Fibroblast of skin of abdomen (primary cell): ENCODE data around the gene DMAC2L.
"Not testable (repeated sequence)": the region's sequence is repeated elsewhere in the genome, so short reads cannot be mapped to it uniquely, and the experiment has no call there.

Experiments
- DNase-seq: peaks from one replicate; pipeline ENCODE4 v3.0.0-alpha.2; 2013

DMAC2L gene

DNA sequence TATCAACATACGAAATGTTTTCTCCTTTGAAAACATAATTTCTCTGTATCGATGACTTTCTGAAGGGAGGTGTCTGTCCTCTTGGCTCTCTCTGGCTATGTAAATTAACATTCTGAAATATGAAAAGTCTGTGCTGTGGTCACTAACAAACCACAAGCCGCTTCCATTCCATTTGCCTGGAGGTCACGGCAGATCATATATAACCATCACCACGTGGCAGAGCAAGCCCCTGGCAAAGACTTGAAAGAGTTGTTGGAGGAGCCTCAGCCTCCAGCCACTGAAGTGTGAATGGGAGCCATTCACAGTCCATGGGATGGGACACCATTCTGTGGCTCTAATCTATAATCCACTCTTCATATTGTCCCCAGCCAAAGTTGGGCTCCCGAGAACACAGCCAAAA lies 45.0 kb downstream of the DMAC2L start:
- DNase-seq = peak; percentile 63

DNA sequence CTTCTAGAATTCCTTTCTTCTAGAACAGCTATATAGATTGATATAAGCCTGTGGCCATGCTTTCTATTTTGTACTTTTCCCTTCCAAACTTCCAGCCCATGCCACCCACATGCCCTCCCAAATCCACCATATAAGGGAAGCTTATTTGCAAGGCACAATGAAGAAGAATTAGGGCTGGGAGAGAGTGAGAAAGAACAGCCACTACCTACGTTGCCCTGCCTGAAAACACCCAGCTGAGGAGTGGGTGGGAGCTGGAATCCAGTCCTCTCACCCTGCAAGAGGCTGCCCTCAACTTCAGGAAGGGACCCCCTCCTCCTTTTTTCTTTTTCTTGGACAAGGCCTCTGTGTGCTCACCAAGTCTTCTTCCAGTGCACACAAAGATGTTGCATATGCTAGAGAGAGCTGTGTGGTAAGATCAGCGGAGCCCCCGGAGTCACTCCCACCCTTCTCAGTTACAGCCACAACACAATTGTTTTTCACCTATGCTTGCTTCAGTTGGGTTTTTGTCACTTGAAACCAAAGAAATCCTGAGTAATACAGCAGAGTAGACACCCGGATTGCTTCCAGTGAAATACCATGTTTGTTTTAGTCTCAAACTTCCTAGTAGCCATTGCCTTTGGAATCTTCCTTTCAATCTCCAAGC lies 45.8 kb downstream of the DMAC2L start:
- DNase-seq = no peak

DNA sequence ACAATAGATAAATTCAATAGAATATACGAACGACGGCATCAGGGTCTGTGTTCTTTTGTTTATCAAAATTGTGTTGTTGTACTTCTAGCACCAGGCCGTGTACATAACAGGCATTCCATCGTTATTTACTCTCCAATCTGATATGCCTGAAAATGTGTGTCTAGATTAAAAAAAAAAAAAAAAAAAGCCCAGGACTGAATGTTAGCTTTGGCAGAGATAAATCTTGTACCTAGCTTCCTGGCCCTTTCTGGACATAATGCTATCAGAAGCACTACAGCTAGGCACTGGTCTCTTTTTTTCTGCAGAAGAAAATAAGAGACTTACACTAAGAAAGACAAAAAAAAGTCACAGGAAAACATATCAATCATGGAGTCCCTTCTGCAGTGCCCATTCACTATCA lies 47.5 kb downstream of the DMAC2L start:
- DNase-seq = no peak

DNA sequence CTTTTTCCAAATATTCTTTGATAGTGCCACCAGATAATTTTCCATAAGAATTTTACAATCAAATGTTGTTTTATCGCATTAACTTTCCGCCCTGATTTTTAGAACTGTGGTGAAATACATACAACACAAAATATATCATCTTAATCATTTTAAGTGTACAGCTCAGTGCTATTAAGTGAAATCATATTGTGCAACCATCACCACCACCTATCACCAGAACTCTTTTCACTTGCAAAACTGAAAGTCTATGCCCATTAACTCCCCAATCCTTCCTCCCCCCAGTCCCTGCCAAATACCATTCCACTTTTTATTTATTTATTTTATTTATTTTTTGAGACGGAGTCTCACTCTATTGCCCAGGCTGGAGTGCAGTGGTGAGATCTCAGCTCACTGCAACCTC lies 48.0 kb downstream of the DMAC2L start:
- no peak for DNase-seq

DNA sequence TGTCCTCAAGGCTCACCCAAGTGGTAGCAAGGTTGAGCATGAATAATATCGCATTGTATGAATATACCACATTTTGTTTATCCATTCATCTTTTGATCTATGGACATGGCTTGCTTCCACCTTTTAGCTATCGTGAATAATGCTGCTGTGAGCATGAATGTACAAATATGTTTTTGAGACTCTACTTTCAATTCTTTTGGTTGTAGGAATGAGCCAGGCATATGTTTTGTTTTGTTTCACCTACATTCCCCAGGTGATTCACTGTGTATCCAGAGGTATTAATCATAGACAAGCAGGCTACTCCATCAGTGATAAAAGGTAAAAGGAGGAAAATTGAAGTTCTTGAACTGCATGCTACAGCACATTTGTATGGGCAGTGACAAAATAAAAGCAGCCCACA lies 48.7 kb downstream of the DMAC2L start:
- no peak for DNase-seq

DNA sequence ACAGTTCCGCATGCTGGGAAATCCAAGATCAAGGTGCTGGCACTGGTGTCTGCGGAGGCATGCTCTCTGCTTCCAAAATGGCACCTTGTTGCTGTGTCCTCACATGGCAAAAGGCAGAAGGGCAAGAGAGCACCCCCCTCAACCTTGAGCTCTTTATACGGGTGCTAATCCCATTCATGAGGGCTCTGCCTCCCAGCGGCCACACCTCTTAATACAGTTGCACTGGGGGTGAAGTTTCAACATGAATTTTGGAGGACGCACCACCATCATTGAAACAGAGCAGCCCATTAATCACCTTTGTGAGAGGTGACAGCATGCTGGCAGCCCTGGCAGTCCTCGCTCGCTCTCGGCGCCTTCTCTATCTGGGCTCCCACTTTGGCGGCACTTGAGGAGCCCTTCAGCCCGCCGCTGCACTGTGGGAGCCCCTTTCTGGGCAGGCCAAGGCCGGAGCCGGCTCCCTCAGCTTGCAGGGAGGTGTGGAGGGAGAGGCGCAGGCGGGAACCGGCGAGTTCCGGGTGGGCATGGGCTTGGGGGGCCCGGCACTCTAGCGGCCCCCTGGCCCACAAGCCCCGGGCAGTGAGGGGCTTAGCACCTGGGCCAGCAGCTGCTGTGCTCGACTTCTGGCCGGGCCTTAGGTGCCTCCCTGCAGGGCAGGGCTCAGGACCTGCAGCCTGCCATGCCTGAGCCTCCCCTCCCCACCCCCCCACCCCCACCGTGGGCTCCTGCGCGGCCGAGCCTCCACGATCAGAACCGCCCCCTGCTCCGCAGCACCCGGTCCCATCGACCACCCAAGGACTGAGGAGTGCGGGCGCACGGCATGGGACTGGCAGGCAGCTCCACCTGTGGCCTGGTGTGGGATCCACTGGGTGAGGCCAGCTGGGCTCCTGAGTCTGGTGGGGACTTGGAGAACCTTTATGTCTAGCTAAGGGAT lies 49.6 kb downstream of the DMAC2L start:
- not testable (repeated sequence) for DNase-seq

DNA sequence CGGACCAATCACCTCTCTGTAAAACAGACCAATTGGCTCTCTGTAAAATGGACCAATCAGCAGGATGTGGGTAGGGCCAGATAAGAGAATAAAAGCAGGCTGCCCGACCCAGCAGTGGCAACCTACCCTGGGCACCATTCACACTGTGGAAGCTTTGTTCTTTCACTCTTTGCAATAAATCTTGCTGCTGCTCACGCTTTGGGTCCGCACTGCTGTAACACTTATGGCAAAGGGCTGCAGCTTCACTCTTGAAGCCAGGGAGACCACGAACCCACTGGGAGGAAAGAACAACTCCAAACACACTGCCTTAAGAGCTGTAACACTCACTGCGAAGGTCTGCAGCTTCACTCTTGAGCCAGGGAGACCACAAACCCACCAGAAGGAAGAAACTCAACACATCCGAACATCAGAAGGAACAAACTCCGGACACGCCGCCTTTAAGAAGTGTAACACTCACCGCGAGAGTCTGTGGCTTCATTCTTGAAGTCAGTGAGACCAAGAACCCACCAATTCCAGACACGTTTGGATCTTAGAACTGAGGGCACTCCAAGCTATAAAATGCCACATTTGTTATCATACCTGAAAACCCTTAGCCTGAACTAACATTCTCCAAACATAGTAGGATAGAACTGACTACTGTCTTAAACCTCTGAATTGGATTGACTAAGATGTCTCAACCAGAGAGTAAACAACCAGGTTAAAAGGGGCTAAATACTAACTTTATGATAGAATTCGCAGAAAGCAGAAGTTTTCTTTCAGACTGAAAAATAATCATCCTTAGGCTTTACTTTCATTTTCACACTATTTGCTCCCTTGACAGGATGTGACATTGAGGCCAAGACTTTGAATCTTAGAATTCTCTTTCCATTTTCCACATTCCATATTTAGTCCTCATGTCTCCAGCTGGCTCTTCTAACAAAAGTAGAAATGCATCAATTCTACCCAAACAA lies 50.9 kb downstream of the DMAC2L start:
- no peak for DNase-seq

DNA sequence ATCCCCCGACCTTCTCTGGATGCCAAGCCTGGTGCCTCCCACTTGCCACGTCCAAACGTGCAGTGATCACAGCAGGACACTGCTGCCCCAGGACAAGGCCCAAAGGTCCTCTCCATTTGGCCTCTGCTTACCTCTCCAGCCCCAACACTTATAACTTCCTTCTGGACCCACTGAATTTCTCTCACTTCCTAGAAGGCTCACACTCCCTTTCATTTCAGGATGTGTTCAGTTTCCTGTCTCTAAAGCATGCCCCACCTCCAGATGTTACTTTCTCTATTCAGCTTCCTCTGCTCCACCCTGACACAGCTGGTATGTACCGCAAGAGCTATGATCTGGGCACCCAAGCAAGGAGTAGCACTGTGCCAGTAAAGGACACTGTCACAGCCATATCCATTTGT lies 51.6 kb downstream of the DMAC2L start:
- DNase-seq = no peak

DNA sequence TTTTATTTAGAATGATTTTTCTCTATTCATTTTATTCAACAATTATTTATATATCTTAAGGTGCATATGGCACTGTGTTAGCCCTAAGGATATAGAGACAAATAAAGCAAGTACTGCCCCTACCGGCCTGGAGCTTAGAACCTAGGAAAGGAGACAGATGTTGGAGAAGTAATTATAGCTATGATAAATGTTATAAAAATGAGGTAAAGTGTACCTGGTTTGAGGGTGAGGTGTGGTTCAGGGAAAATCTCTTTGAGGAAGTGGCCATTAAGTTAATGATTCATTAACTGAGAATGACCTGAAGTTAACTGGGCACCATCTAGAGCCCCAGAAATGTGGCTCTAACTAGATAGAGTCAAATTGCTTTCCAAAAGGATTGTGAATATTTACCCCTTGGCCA lies 52.7 kb downstream of the DMAC2L start:
- no peak for DNase-seq

DNA sequence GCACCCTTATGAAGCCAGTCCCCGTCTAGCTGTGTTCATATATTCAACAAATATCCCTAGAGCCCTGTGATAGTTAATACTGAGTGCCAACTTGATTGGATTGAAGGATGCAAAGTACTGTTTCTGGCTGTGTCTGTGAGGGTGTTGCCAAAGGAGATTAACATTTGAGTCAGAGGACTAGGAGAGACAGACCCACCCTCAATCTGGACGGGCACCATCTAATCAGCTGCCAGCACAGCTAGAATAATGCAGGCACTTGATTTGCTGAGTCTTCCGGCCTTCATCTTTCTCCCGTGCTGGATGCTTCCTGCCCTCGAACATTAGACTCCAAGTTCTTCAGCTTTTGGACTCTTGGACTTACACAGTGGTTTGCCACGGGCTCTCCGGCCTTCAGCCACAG lies 53.4 kb downstream of the DMAC2L start:
- DNase-seq = not testable (repeated sequence)

DNA sequence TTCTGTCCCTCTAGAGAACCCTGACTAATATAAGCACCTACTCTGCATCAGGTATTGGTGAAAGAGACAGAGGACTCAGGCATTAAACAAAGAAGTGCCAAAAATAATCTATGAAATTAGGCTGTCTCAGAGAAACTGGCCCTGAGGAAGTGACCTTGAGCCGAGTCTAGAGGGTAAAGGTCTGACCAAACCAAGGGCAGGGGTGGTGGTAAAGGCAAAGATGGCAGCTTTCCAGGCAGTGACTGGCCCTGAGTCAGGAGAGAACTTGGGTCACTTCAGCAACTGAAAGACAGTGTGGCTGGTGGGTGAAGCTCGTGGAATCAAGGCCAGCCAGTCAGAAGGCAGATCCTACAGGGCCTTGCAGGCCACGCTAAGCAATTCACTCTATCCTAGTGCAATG lies 54.0 kb downstream of the DMAC2L start:
- no peak for DNase-seq

DNA sequence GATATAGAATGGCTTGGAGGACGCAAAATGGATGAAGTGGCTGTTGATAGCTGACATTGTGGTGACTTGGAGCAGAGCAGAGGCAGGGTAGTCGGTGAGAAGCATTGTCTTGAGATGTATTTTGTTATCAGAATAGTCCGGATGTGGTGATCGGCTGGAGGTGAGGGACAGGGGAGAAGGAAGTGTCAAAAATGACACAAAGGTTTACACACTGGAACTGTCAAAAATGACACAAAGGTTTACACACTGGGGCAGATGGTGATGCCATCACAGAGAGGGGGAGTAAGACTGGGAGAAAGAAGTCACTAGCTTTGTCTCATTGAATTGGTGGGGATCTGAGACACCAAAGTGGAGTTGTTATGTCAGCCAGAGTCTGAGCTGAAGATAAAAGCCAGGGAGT lies 54.5 kb downstream of the DMAC2L start:
- DNase-seq = no peak

DNA sequence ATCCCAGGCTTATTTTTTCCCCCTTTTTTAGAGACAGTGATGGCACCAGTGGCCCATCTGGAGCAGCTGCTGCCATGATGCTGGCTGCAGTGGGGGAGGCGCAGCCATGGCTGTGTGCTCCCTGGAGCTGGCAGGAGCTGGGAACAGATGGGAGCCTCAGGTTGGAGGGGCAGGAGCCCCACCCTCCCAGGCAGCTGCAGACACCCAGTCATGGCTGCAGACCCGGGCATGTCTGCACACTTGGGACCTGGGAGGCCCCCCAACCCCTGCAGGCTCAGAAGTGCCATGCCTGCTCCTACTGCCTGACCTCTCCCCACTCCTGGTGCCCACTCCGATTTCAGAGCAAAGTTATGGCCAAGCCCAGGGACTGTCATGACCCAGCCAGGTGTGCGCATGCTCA lies 59.4 kb downstream of the DMAC2L start:
- no peak for DNase-seq

DNA sequence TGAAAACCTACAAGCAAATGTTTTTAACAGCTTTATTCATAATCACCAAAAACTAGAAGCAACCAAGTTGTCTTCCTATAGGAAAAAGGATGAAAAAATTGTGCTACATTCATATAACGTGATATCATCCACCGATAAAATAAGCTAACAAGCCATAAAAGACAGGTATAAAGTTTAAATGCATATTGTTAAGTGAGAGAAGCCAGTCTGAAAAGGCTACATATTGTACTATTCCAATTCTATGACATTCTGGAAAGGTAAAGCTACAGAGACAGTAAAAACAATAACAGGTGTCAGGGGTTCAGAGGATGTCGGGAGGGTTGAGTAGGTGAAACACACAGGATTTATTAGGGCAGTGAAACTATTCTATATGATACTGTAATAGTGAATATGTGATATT lies 61.8 kb downstream of the DMAC2L start:
- no peak for DNase-seq

DNA sequence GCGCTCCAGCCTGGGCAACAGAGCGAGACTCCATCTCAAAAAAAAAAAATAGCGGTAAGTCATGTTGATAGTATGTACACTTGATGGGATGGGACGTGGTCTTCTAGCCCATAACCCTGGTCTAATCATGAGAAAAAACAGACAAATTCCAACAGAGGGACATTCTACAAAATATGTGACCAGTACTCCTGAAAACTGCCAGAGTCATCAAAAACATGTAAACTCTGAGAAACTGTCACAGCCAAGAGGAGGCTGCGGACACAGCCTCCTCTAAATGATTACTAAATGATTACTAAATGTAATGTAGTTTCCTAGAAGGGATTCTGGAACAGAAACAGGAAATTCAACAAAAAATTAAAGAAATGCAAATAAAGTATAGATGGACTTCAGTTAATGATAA lies 63.6 kb downstream of the DMAC2L start:
- no peak for DNase-seq
